ENCODE results near the gene RASL11B.

Gene RASL11B

DNA sequence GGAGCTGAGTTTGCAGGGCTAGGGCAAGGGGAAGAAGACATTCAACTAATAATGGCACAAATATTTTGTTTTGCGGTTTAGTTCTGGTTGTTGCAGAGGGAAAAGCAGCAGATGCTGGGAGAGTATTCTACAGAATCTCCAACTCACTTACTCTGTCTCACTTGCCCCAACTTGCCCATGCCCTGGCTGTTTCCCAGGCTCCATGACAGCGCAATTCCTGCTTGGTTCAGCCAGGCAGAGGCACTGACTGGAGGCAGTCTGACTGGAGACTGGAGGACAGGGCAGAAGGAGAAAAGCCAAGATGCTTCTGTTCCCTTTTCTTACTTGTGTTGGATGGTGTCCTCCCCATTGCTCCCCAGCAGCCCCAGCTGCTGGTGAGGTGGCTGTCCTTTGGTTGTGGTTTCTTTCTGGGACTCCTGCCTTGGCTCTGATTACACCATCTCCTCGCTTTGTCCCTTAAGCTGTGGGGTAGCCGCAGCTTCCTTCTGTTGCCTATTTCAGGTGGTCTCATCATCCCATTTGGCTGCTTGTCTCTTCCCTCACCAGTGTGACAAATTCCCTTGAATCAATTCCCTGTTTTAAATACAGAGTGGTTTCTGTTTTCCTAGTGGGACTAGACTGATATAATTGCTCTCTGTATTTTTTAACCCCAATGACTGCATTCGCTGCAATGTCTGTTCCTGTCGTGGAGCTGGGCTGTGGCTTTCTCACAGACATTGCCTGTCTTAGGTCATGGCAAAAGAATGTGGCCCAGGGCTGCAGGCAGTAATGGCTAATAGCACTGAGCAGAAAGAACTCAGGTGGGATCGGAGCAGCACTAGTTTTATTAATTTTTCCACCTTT is 24.2 kb upstream of the RASL11B start:
- no peak overlapping the region for H3K4me3 ChIP-seq (replicated peaks in 1 of 2; ENCODE audit: low read depth in 2 of 2, low read length in 2 of 2)
- TF ChIP-seq, protein P1, sequence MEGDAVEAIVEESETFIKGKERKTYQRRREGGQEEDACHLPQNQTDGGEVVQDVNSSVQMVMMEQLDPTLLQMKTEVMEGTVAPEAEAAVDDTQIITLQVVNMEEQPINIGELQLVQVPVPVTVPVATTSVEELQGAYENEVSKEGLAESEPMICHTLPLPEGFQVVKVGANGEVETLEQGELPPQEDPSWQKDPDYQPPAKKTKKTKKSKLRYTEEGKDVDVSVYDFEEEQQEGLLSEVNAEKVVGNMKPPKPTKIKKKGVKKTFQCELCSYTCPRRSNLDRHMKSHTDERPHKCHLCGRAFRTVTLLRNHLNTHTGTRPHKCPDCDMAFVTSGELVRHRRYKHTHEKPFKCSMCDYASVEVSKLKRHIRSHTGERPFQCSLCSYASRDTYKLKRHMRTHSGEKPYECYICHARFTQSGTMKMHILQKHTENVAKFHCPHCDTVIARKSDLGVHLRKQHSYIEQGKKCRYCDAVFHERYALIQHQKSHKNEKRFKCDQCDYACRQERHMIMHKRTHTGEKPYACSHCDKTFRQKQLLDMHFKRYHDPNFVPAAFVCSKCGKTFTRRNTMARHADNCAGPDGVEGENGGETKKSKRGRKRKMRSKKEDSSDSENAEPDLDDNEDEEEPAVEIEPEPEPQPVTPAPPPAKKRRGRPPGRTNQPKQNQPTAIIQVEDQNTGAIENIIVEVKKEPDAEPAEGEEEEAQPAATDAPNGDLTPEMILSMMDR (IDR thresholded peaks at IDR 0.05; ENCODE audit: low read depth, low read length), result no peak
- peak; percentile 21 to 63 for DNase-seq (ENCODE audit: low read depth in 2 of 2)

DNA sequence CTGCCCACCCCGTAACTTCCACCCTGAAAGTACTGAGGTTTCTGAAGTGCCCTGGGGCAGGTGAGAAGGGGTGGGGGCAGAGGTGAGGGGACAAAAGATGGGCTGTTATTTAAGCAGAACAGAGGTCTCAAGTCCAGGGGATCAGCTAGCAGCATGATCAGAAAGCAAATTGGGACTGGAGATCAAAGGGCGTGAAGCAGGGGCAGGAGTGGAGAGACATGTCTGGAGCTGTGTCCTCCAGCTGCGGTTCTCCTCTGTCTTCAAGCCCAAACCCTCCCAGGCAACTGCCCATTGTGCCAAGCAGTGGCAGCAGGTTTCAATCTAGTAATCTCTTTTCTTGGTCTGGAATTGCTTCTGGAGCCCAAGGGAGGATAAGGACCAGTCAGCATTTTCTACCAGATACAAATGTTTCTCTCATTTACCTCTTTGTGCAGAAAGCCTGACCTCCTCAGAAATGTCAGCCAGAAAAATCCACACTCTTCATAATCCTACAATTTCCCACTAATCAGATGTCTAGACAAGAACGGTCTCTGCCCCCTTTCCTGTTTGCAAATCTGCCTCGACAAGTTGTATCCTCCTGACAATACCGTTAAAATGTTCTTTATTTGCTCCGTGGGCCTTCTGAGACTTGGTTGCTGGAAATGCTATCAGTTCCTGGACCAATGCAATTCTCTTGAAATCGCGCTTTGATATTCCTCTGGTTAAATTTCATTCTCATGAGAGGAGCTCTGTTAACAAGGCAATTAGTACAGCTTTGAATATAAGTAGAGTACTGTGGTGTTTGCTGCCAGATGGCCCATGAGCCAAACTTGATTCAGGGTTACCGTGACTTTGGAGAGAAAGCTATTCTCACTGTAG is 23.2 kb upstream of the RASL11B start:
- H3K4me3 ChIP-seq (replicated peaks in 1 of 2; ENCODE audit: low read depth in 2 of 2, low read length in 2 of 2), result no peak overlapping the region
- TF ChIP-seq, protein P1 (IDR thresholded peaks at IDR 0.05; ENCODE audit: low read depth, low read length), result no peak
- DNase-seq (ENCODE audit: low read depth in 2 of 2), result no peak

DNA sequence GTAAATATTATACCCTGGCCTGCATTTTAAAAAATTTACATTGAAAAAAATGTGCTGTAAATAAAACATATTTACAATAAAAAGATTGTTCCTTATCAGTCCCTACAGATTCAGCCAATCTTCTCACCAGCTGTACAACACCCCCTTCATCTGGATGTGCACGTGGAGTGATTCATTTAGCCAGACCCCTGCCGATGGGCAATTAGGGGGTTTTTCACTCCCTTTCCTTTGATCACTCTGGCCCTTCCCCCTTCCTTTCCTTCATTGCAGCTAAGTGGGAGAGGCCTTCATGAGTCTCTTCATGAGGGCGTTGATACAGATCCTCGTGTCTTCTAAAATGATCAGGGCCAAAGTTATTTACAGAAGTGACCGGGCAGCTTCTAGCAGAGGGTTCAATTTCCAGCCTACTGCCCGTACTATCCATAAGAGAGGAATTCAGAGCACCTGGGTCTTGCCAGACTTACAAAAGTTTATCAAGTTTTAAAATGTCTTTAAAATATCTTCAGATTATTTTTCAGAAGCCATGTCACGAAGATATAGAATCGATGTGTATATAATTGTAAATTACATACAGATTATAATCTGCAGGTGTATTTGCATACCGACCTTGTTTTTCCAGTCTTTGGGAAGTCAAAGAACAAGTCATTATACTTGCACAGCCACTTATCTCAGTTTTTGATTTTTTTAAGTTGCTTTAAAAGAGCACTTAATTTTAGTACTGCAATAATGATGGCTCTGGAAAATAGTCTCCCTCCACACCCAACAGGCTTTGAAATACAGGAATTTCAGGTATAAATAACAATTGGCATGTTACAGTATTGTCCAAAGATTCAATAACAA is 21.4 kb upstream of the RASL11B start:
- H3K4me3 ChIP-seq (replicated peaks in 1 of 2; ENCODE audit: low read depth in 2 of 2, low read length in 2 of 2), result no peak overlapping the region
- DNase-seq (ENCODE audit: low read depth in 2 of 2), result no peak
- TF ChIP-seq, protein P1 (IDR thresholded peaks at IDR 0.05; ENCODE audit: low read depth, low read length), result no peak

DNA sequence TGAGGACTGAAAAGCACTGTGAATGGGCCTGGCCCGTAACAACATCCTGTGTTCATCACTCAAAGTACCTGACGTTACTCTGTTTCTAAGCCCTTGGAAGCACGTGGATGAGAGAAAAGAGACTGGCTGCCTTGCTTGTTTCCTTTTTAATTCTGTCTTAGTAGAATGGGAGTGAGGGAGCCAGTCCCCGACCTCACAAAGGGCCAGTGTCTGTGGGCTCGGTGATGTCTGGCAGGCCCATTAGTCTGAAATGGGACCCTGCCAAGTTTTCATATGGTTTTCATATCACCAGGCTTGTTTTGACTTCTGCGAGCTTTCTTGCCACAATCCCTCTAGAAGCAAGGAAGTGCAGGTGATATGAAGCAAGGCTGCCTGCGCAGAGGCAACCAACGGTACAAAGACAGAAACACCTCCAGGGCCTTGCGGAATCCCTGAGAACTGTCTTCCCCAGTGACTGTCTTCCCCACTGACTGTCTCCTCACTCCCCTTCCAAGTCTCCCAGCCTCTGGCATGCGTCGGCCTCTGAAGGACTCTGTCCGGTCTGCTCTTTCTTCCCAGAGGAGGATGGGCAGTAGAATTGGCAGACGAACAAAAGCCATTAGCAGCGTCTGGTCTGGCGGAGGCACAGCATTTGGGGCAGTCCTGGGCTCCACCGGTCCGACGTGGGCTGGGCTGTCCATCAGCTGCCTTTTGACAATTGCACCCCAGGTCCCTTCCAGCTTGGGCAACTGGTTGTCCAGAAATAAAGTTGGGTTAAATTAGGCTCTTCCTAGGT is 20.2 kb upstream of the RASL11B start:
- peak in 1 of 2 donors; percentile 48 for DNase-seq (ENCODE audit: low read depth in 2 of 2)
- no peak overlapping the region for H3K4me3 ChIP-seq (replicated peaks in 1 of 2; ENCODE audit: low read depth in 2 of 2, low read length in 2 of 2)
- TF ChIP-seq, protein P1 (IDR thresholded peaks at IDR 0.05; ENCODE audit: low read depth, low read length), result no peak

DNA sequence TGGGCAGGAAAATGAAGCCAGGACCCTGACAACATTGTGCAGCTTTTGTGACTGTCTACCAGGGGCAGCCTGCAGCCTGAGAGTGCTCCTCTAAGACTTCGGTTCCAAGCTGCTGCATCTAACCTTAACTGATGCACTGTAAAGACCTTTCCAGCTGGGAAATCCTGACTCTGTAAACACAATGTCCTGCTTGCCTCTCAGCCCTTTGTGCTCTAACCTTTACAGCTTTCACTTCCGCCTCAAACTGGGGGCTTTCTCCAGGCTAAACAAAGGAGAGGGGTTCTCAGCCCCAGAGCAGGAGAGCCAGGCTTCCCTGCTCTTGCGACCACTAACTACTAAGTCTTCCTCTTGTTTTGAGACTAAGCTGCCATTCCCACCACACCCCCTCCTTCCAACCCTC is 19.3 kb upstream of the RASL11B start:
- no peak for DNase-seq (ENCODE audit: low read depth in 2 of 2)
- no peak overlapping the region for H3K4me3 ChIP-seq (replicated peaks in 1 of 2; ENCODE audit: low read depth in 2 of 2, low read length in 2 of 2)
- TF ChIP-seq, protein P1 (IDR thresholded peaks at IDR 0.05; ENCODE audit: low read depth, low read length), result no peak

DNA sequence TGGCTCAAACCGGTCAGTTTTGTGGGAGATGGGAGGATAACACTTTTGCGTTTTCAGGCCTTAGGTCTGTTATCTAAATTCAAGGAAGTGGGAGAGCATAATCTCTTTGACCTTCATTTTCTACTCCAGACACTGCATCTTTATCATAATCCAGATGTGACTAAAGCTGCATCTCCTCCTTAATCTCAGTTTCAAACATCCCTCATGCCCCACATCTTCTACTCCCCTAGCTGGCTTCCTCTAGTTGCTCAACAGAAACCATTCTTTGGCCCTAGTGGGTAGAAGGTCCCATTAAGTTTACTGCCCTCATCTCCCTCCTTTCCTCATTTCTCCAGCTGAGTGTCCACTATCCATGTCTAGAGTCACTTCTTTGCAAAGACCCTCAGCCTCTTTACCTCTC is 18.8 kb upstream of the RASL11B start:
- DNase-seq (ENCODE audit: low read depth in 2 of 2), result no peak
- no peak overlapping the region for H3K4me3 ChIP-seq (replicated peaks in 1 of 2; ENCODE audit: low read depth in 2 of 2, low read length in 2 of 2)
- TF ChIP-seq, protein P1 (IDR thresholded peaks at IDR 0.05; ENCODE audit: low read depth, low read length), result no peak

All from cardiac fibroblast (primary cell).